A549 treated with RU486 at 1 μM for 4 hours (cell line): ENCODE measurements around the gene DYNLT2. TPM values are rescaled to one million over a fixed set of nuclear protein-coding genes. Genes with fewer than 3 reads are reported as not detected.

Experiments used
- total RNA-seq: library from RNA; stranded (reverse); fragments of 200-300 nt; extraction: Qiagen RNA extraction; gene quantifications from 5 replicates; pipeline ENCODE4 v1.2.3, GENCODE V29; 2022; ENCODE audit warnings: low read depth

The DYNLT2 gene
- total RNA-seq, result 0.27 to 0.70 TPM (median 0.65 TPM) in 5 replicates

GRCh38 chr6:169751242-169752073 is at the start of gene DYNLT2, which contains the start of gene ERMARD:
Gene DYNLT2 (minus strand): TSS chr6:169751572. CDS start chr6:169751458, 114 bp downstream.
Gene ERMARD (plus strand): TSS chr6:169751622. CDS start chr6:169751658, 36 bp downstream.

GRCh38 chr6:169724494-169725124 is 26.8 kb downstream of the DYNLT2 start, which contains the start of gene PHF10:
Gene PHF10 (minus strand): TSS chr6:169724500. CDS start chr6:169723931, 569 bp downstream.

GRCh38 chr6:169701954-169702839 is 49.2 kb downstream of the DYNLT2 start, which contains the start of the genes C6orf120 and WDR27:
Gene C6orf120 (plus strand): TSS chr6:169702126. CDS start chr6:169702460, 334 bp downstream.
Gene WDR27 (minus strand): TSS chr6:169702029. CDS start chr6:169689005, 13,024 bp downstream.

Other genes starting within 250 kb of the DYNLT2 start
- gene WDR27, start 49.5 kb downstream of the DYNLT2 start, total RNA-seq, result 6.4 to 12.0 TPM (median 9.9 TPM) in 5 replicates
- 6.0 to 13.5 TPM (median 13.0 TPM) in 5 replicates for gene C6orf120, start 49.4 kb downstream of the DYNLT2 start, total RNA-seq
- 17.2 to 23.4 TPM (median 22.3 TPM) in 5 replicates for gene PHF10, start 27.1 kb downstream of the DYNLT2 start, total RNA-seq
- gene ERMARD, start 50 bp upstream of the DYNLT2 start, total RNA-seq, result 4.6 to 7.3 TPM (median 6.5 TPM) in 5 replicates